ENCODE data around the gene CDK5R1.

GRCh38 chr17:32527146-32527545 lies 40.4 kb downstream of the CDK5R1 start:
- TF ChIP-seq CTCF (IDR thresholded peaks at IDR 0.05; ENCODE audit: low read depth, low read length) (no peak), POLR2A (IDR thresholded peaks at IDR 0.05; ENCODE audit: extremely low read depth, insufficient read length) (no peak), MAX (IDR thresholded peaks at IDR 0.05; ENCODE audit: low read depth, low read length) (no peak), MYC (IDR thresholded peaks at IDR 0.05; ENCODE audit: low read depth, low read length) (no peak)
